ENCODE results near the gene LTB4R2. TPM values are rescaled to one million over a fixed set of nuclear protein-coding genes. Genes with fewer than 3 reads are reported as not detected.
A peak's percentile ranks its signal among the peaks of the same experiment; 100 is the strongest.

LTB4R2 gene
- polyA plus RNA-seq, 1 experiment, result 1.6 TPM

- Histone ChIP-seq H3K27me3 (ENCODE audit: control insufficient read depth, insufficient read depth, low read length) (no peaks in the 10 kb centered on the region; the same call in 1 of the 2 replicates), H3K36me3 (ENCODE audit: control insufficient read depth, insufficient read depth, low read length) (no peaks in the 10 kb centered on the region), H3K4me3 (ENCODE audit: low read depth, low read length) (no peak overlapping the region)
- TF ChIP-seq CTCF (IDR thresholded peaks at IDR 0.05; ENCODE audit: insufficient read depth, low read depth, low read length), result no peak
- POLR2A ChIA-PET, result no interaction called here
- CTCF ChIA-PET, result interaction anchor here (1.0 to 8.0 kb wide), 4 partner anchors 8 to 72 kb away, joined by 3 to 44 read pairs (median 5); partner anchors contain the start of gene TINF2
- DNase-seq (ENCODE audit: low read depth), result no peak
These were observed 4.6 kb downstream of the LTB4R2 start for GRCh38 chr14:24314377-24315193.

- no peak for DNase-seq (ENCODE audit: low read depth)
- CTCF ChIA-PET, result interaction anchor here (0.7 to 2.1 kb wide), 4 partner anchors 12 to 73 kb away, joined by 3 to 6 read pairs (median 5); partner anchors contain the start of gene TINF2
- H3K27me3 ChIP-seq (ENCODE audit: control insufficient read depth, insufficient read depth, low read length), result no peaks in the 10 kb centered on the region; the same call in 1 of the 2 replicates
- no peaks in the 10 kb centered on the region for H3K36me3 ChIP-seq (ENCODE audit: control insufficient read depth, insufficient read depth, low read length)
- TF ChIP-seq CTCF (IDR thresholded peaks at IDR 0.05; ENCODE audit: insufficient read depth, low read depth, low read length), result no peak
- POLR2A ChIA-PET, result no interaction called here
- no peak overlapping the region for H3K4me3 ChIP-seq (ENCODE audit: low read depth, low read length)
These were observed 5.4 kb downstream of the LTB4R2 start for GRCh38 chr14:24315243-24315806.

GRCh38 chr14:24315807-24316596 lies 6.1 kb downstream of the LTB4R2 start:
- ChIA-PET CTCF (interaction anchor here (0.7 to 2.1 kb wide), 4 partner anchors 8 to 116 kb away, joined by 3 to 6 read pairs (median 6); partner anchors contain the start of gene CIDEB), POLR2A (no interaction called here)

GRCh38 chr14:24316597-24316950 lies 6.6 kb downstream of the LTB4R2 start:
- ChIA-PET CTCF (interaction anchor here (0.7 to 2.1 kb wide), 4 partner anchors 9 to 115 kb away, joined by 3 to 6 read pairs (median 6); partner anchors contain the start of gene CIDEB), POLR2A (no interaction called here)
- H3K36me3 ChIP-seq (ENCODE audit: control insufficient read depth, insufficient read depth, low read length), result no peaks in the 10 kb centered on the region
- TF ChIP-seq CTCF (IDR thresholded peaks at IDR 0.05; ENCODE audit: insufficient read depth, low read depth, low read length), result no peak
- no peaks in the 10 kb centered on the region; the same call in 1 of the 2 replicates for H3K27me3 ChIP-seq (ENCODE audit: control insufficient read depth, insufficient read depth, low read length)
- DNase-seq (ENCODE audit: low read depth), result no peak
- H3K4me3 ChIP-seq (ENCODE audit: low read depth, low read length), result no peak overlapping the region

More at GRCh38 chr14:24315807-24316596, 6.1 kb downstream of the LTB4R2 start:
- no peaks in the 10 kb centered on the region; the same call in 1 of the 2 replicates for H3K27me3 ChIP-seq (ENCODE audit: control insufficient read depth, insufficient read depth, low read length)
- H3K36me3 ChIP-seq (ENCODE audit: control insufficient read depth, insufficient read depth, low read length), result no peaks in the 10 kb centered on the region
- DNase-seq (ENCODE audit: low read depth), result no peak
- H3K4me3 ChIP-seq (ENCODE audit: low read depth, low read length), result no peak overlapping the region
- TF ChIP-seq CTCF (IDR thresholded peaks at IDR 0.05; ENCODE audit: insufficient read depth, low read depth, low read length), result peak; percentile 12; the same call in 1 of the 2 replicates

All from BJ (cell line).